Aorta (tissue), 5 donors: ENCODE data around the gene ILKAP. TPM values are rescaled to one million over a fixed set of nuclear protein-coding genes. Genes with fewer than 3 reads are reported as not detected.
A peak's percentile ranks its signal among the peaks of the same experiment; 100 is the strongest.

Experiments
- ATAC-seq: fragments of 200-7000 bp; cut with Tn5 transposase; one replicate; pipeline ENCODE4 v1.9.1; 2022; ENCODE audit warnings: moderate library complexity; ENCODE audit not compliant: low FRiP score
- DNase-seq, 2 donors: peaks; one replicate each; pipeline ENCODE4 v3.0.0-alpha.2; 2020
- H3K27ac ChIP-seq, 2 donors: one replicate each; pipeline ENCODE4 v1.5.1; 2013; ENCODE audit warnings: low read length in 2 of 2, mild to moderate bottlenecking in 2 of 2, moderate library complexity in 2 of 2, control low read depth in 1 of 2, inconsistent platforms in 1 of 2, low read depth in 1 of 2
- H3K27me3 ChIP-seq, 2 donors: one replicate each; pipeline ENCODE4 v1.6.1; 2013; ENCODE audit warnings: control low read depth in 1 of 2, low read length in 1 of 2, mild to moderate bottlenecking in 1 of 2, moderate library complexity in 1 of 2; ENCODE audit not compliant: insufficient read depth in 2 of 2, control insufficient read depth in 1 of 2
- H3K36me3 ChIP-seq, 2 donors: one replicate each; pipeline ENCODE4 v1.6.1; 2013; ENCODE audit warnings: control low read depth in 1 of 2, low read length in 1 of 2, mild to moderate bottlenecking in 1 of 2; ENCODE audit not compliant: insufficient read depth in 2 of 2, control insufficient read depth in 1 of 2
- H3K4me1 ChIP-seq, 2 donors: one replicate each; pipeline ENCODE4 v1.6.1; 2013; ENCODE audit warnings: low read length in 2 of 2, control low read depth in 1 of 2, mild to moderate bottlenecking in 1 of 2, moderate library complexity in 1 of 2; ENCODE audit not compliant: insufficient read depth in 2 of 2, control insufficient read depth in 1 of 2
- H3K4me3 ChIP-seq, 2 donors: one replicate each; pipeline ENCODE4 v1.5.1; 2013; ENCODE audit warnings: low read length in 2 of 2, control low read depth in 1 of 2, mild to moderate bottlenecking in 1 of 2
- H3K9me3 ChIP-seq: one replicate; pipeline ENCODE4 v1.6.1; 2013; ENCODE audit warnings: mild to moderate bottlenecking, low read length; ENCODE audit not compliant: control insufficient read depth
- WGBS, 2 donors: extraction: QIAGEN DNeasy Blood & Tissue Kit; methylation state at CpG; one replicate each; pipeline ENCODE4 v1.1.7; 2013; 5-methylcytosine and 5-hydroxymethylcytosine counted together
- intact Hi-C, 2 donors: fragments of 100-400 bp; cut with DNase I; formaldehyde crosslinking; loops; one replicate each; pipeline versions ENCODE4 v1.14.2 to v1.15.0; 2022
- long read RNA-seq, 2 donors: library from polyadenylated mRNA; unstranded; transcript quantifications; one replicate each; pipeline ENCODE4 v2.0.0, GENCODE V29; 2020 to 2021
- polyA plus RNA-seq, 2 donors: library from polyadenylated mRNA; stranded (reverse); fragments of 200-250 nt; gene quantifications; one replicate each; pipeline ENCODE4 v1.2.3, GENCODE V29; 2013
- total RNA-seq, 2 donors: library from RNA; stranded (reverse); fragmentation: NEBNext Ultra II Directional; extraction: Animal tissue kit (Norgen Biotek cat#: 25700); gene quantifications; one replicate each; pipeline ENCODE4 v1.2.1, GENCODE V29; 2021
- donor health status: healthy with polysubstance abuse.
- donor health status: Bipolar disorder and iron deficiency.
- donor health status: DM: no; HTN: no; CAD: no.
- donor health status: DM: no; HTN: no; CAD: no.
- donor health status: DM: yes; HTN: yes; CAD: no.

Gene ILKAP
- total RNA-seq (10 to 100 TPM; 48.4 to 50.7 TPM), polyA plus RNA-seq (100 to 1,000 TPM in 1 of 2 donors, 10 to 100 TPM in 1; 19.4 to 149 TPM)
- long read RNA-seq, donor 1, transcript ILKAP-201 (12 exons, 1,490 nt), result major isoform, 82 of 139 reads
- long read RNA-seq, donor 1, partial matches to known transcripts, result 9 of 139 reads
- long read RNA-seq, donor 1, other reads (novel, unspliced or antisense), result 47 of 139 reads
- long read RNA-seq, donor 2, transcript ILKAP-201 (12 exons, 1,490 nt), result major isoform, 13 of 28 reads
- long read RNA-seq, donor 2, partial matches to known transcripts, result 2 of 28 reads
- long read RNA-seq, donor 2, other reads (novel, unspliced or antisense), result 13 of 28 reads

DNA sequence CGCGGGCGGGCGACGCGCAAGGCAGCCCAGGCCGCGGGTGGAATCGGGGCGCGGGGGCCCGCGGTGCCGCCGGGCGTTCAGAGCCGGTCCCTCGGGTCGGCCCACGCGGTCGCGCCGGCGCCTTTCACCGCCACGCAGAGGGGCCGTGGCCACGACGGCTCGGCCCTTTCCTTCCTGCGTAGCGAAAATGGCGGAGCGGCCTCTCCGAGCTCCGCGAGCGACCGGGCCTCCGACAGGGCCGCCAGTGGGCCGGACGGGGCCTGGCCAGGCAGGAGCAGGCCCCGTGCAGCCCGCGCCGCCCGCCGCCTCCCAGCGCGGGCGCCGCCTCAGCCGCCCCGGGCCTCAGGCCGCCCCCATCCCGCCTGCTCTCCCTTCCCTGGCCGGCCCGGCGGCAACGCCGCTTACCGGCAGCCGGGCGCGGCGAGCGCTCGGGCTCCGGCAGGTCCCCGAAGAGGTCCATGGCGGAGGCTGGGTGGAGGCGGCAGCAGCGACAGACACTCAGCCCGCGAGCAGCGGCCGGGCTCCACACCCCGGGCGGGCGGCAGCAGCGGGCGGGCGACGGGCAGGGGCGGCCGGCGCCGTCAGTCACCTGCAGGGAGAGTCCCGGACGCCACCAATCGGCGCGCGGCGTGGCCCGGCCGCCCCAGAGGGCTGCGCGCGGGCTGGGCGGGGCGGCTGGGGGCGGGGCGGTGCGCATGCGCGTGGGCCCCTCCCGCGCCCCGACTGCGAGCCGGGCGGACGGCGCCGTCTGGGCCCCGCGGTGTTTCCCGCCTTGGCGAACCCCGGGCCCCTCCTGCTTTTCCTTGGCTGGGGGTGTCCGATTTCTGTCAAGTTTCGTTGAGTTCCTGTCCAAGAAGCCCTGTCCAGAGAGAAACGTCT lies at the start of gene ILKAP:
Gene ILKAP, minus strand, starts transcription at position 602 of the 879 bp plus-strand sequence. Its CDS starts 142 bp downstream, at position 460.
- peak; percentile 97 for ATAC-seq
- DNase-seq, result peak; percentile 93 to 96
- no peaks in the 10 kb centered on the region for H3K9me3 ChIP-seq
- H3K4me1 ChIP-seq, result peaks cover 0 to 5% of the 10 kb centered on the region in 2 donors
- H3K27me3 ChIP-seq, result no peaks in the 10 kb centered on the region
- intact Hi-C loops, result loop anchor here in 1 of 2 donors (1.0 kb wide), 1 partner anchor 34 kb away; no protein-coding TSS in a partner anchor
- H3K36me3 ChIP-seq, result no peaks in the 10 kb centered on the region
- peak within 1 kb of the TSS; percentile 98 to 99 for H3K4me3 ChIP-seq
- H3K27ac ChIP-seq, result peak within 1 kb of the TSS; percentile 94 to 99
- WGBS, 2 donors, result 0% methylated on average over 55 to 126 of the region's 126 CpGs

DNA sequence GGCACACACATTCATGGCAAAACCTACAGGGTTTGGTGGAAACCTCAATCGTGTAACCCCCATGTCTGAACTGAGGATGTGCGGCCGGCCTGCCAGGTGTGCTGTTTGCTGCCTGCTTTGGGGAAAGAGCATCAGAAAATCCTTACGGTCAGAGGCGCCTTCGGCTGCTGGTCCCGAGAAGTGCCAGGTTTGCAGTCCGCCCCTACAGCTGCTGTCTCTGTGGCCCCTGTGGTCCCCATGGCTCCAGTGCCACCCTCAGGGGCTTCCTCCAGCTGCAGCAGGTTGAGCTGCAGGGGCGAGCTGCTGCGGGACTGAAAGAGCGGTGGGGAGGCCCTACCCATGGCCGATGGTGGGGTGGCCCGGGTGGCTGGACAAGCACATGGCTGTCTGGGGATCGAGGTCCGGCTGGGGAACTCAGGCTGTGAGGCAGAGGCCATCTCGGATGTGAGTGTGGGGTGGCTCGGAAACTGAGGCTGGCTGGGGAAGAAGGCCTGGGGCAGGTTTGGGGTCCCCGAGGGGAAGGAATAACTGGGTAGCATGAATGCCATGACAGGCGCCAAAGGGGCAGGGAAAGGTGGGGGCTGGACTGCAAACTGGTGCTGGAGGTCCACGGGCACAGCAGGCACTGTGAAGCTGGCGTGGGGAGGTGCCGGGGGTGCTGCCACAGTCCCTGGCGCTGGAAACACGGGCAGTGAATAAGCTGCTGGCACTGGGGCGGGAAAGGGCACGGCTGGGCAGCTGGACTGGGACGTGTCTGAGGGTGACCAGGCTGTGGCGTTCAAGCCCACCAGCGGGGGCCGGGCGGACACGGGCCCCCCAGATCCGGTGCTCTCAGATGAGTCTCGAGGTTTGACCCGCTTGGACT lies 49.5 kb upstream of the ILKAP start:
- DNase-seq (peak; percentile 44 to 77), ATAC-seq (no peak)
- intact Hi-C loops, result no loop called here
- WGBS, 2 donors, result 93 to 94% methylated on average over 35 of the region's 35 CpGs
- Histone ChIP-seq H3K4me1 (no peaks in the 10 kb centered on the region), H3K27me3 (no peaks in the 10 kb centered on the region), H3K9me3 (no peaks in the 10 kb centered on the region), H3K27ac (no peak overlapping the region), H3K4me3 (no peak overlapping the region), H3K36me3 (peaks cover 3 to 5% of the 10 kb centered on the region in 2 donors)

GRCh38 chr2:238251986-238252385 lies 48.5 kb upstream of the ILKAP start:
- no peaks in the 10 kb centered on the region for H3K4me1 ChIP-seq
- H3K9me3 ChIP-seq, result no peaks in the 10 kb centered on the region
- DNase-seq (peak; percentile 32 to 52), ATAC-seq (no peak)
- no peak overlapping the region for H3K4me3 ChIP-seq
- H3K27ac ChIP-seq, result no peak overlapping the region
- intact Hi-C loops, result no loop called here
- peaks cover 3 to 10% of the 10 kb centered on the region in 2 donors for H3K36me3 ChIP-seq
- WGBS, 2 donors, result 89% methylated on average over 11 of the region's 11 CpGs
- no peaks in the 10 kb centered on the region for H3K27me3 ChIP-seq

GRCh38 chr2:238251331-238251730 lies 47.8 kb upstream of the ILKAP start:
- H3K4me1 ChIP-seq, result no peaks in the 10 kb centered on the region
- no peak for ATAC-seq
- intact Hi-C loops, result no loop called here
- no peaks in the 10 kb centered on the region for H3K9me3 ChIP-seq
- peaks cover 3 to 11% of the 10 kb centered on the region in 2 donors for H3K36me3 ChIP-seq
- H3K27ac ChIP-seq, result no peak overlapping the region
- 93 to 95% methylated on average over 12 of the region's 12 CpGs for WGBS, 2 donors
- DNase-seq, result peak in 1 of 2 donors; percentile 38
- H3K4me3 ChIP-seq, result no peak overlapping the region
- no peaks in the 10 kb centered on the region for H3K27me3 ChIP-seq

DNA sequence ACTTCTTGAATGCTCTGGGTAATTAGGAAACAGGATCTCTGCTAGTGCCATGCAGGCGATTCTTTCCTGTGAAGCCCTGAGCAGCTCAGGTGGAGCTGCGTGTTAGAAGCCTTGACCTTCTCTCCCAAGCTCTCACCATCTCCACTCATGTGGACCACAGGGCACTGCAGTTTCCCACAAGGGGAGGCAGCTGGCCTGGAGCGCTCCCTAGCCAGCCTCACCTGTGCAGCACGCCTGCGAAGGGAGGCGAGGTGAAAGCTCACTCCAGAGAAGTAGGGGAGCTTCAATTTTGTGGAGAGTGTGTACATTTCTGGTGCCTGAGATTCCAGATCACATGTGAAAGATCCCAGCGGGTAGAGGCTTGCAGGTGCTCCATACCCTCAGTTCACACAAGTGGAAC lies 47.4 kb upstream of the ILKAP start:
- WGBS, 2 donors, result 95 to 99% methylated on average over 7 of the region's 7 CpGs
- intact Hi-C loops, result no loop called here

DNA sequence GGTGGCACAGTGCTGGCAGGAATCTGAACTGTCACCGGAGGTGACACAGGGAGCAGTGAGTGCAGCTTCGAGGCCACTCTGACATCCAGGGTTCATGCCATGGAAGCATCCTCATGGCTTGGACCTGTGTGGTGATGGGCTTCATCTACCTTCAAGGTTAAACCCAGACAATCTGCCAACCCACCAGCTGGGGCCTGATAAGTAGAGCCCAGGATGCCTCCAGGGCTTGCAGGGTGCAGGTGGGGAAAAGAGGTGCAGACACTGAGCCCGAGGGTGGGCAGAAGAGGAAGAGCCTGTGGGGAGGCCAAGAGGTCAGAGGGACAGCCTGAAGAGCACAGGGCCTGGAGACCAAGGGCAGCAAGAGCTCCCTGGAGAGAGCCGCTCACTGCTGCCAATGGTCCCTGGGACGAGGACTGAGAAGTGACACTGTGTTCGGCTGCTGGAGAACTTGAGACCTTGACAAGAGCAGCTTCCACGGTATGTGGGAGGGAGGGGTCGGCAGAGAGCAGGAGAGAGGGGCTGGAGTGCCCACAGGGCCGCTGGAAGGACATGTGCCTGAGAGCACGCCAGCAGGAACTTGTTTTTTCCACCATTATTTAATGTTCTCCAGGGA lies 44.5 kb upstream of the ILKAP start:
- Histone ChIP-seq H3K9me3 (no peaks in the 10 kb centered on the region), H3K4me1 (no peaks in the 10 kb centered on the region), H3K4me3 (no peak overlapping the region), H3K27me3 (no peaks in the 10 kb centered on the region), H3K27ac (no peak overlapping the region), H3K36me3 (peaks cover 3 to 9% of the 10 kb centered on the region in 2 donors)
- ATAC-seq (no peak), DNase-seq (peak; percentile 34 to 37)
- WGBS, 2 donors, result 76 to 78% methylated on average over 10 of the region's 10 CpGs
- intact Hi-C loops, result no loop called here

More for the DNA sequence above, 47.4 kb upstream of the ILKAP start:
- ATAC-seq (no peak), DNase-seq (peak; percentile 17 to 33)
- no peak overlapping the region for H3K4me3 ChIP-seq
- no peaks in the 10 kb centered on the region for H3K9me3 ChIP-seq
- H3K27ac ChIP-seq, result no peak overlapping the region
- no peaks in the 10 kb centered on the region for H3K4me1 ChIP-seq
- peaks cover 3 to 11% of the 10 kb centered on the region in 2 donors for H3K36me3 ChIP-seq
- no peaks in the 10 kb centered on the region for H3K27me3 ChIP-seq

DNA sequence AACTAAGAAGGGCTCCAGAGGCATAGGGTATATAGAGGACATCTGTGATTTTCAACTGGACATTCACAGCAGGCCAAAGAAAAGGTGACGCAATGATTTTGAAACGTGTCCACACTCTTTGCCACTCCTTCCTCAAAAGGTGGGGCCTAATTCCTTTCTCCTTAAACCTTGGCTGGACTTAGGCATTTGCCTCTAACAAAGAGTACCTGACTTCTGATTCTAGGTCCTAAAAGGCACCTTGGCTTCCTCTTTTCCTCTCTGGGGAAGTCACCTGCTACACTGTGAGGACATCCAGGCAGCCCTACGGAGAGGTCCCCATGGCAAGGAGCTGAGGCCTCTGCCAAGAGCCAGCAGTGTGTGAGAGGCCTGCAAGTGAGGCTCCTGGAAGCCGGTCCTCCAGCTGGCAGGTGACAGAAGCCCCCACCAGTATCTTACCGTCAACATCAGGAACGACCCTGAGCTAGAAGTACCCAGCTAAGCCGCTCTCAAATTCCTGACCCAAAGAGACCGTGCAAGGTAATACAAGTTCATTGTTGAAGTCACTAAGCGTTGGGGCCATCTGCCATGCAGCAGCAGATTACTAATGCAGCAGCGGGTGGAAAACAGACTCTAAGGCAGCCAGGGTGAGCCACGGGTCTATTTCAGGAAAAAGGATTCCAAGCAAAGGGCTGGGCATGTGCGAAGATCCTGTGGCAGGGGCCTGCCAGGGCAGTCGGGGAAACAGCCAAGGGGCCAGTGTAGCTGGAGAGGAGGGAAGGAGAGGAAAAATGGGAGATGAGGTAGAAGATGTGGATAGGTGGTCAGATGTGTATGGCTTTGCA lies 43.7 kb upstream of the ILKAP start:
- H3K4me1 ChIP-seq, result no peaks in the 10 kb centered on the region
- ATAC-seq (no peak), DNase-seq (peak; percentile 6 to 48)
- H3K9me3 ChIP-seq, result no peaks in the 10 kb centered on the region
- H3K27me3 ChIP-seq, result no peaks in the 10 kb centered on the region
- no peak overlapping the region for H3K4me3 ChIP-seq
- H3K36me3 ChIP-seq, result peaks cover 2 to 9% of the 10 kb centered on the region in 2 donors
- WGBS, 2 donors, result 86 to 88% methylated on average over 13 of the region's 13 CpGs
- intact Hi-C loops, result no loop called here
- no peak overlapping the region for H3K27ac ChIP-seq
